Measurements from ENCODE around the gene DNASE2B.

GRCh38 chr1:84402060-84402459, 3.8 kb downstream of the DNASE2B start:
- TF ChIP-seq CTCF (IDR thresholded peaks at IDR 0.05 in 4 of 5, conservative IDR thresholded peaks at IDR 0.05 in 1 of 5) (no peak), POLR2A (IDR thresholded peaks at IDR 0.05) (no peak)
